HUES64 (cell line): ENCODE data around the gene CAMK1D.
"Not testable (repeated sequence)": the region's sequence is repeated elsewhere in the genome, so short reads cannot be mapped to it uniquely, and the experiment has no call there.

Experiments
- H3K27ac ChIP-seq: 2 replicates; pipeline ENCODE4 v1.7.0; 2013; ENCODE audit warnings: low read depth, low read length, inconsistent platforms
- H3K27me3 ChIP-seq: 2 replicates; pipeline ENCODE4 v1.6.1; 2013; ENCODE audit warnings: mild to moderate bottlenecking, low read length; ENCODE audit not compliant: insufficient read depth
- H3K36me3 ChIP-seq: 2 replicates; pipeline ENCODE4 v1.6.1; 2013; ENCODE audit warnings: mild to moderate bottlenecking, low read length; ENCODE audit not compliant: insufficient read depth
- H3K4me1 ChIP-seq: 2 replicates; pipeline ENCODE4 v1.6.1; 2013; ENCODE audit warnings: mild to moderate bottlenecking, low read length, moderate library complexity; ENCODE audit not compliant: insufficient read depth
- H3K4me3 ChIP-seq: 2 replicates; pipeline ENCODE4 v1.5.1; 2013; ENCODE audit warnings: mild to moderate bottlenecking, low read length, moderate library complexity
- H3K9ac ChIP-seq: 2 replicates; pipeline ENCODE4 v1.6.1; 2013; ENCODE audit warnings: mild to moderate bottlenecking, low read depth, low read length
- H3K9me3 ChIP-seq: 2 replicates; pipeline ENCODE4 v1.6.1; 2013; ENCODE audit warnings: low read depth, low read length; ENCODE audit not compliant: insufficient read depth
- WGBS: fragments of 150-250, 120-280 bp; methylation state at CpG from one replicate; pipeline ENCODE4 v1.1.7; 2013; ENCODE audit warnings: missing lambda C conversion rate; 5-methylcytosine and 5-hydroxymethylcytosine counted together

The CAMK1D gene

DNA sequence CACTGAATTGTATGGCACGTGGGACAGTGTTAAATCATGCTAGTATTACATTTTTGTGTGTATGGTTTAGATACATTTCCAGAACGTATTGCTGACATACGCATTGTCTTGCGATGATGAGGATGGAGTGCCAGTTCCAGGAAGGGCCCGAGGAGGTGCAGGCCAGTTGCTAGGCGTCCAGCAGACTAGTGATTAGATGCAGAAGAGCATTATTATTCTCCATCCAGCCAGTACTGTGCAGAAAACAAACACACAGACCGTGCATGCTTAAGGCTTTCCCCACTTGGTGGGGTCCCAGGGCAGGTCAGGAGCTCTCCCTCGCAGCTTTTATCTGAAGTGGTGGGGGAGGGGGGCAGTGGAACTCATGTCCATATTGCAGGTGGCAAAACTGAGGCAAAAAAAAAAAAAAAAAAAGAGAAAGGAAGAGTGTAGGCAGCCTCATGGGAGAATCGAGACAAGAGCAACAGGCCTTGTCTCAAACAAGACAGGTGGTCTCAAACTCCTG lies 189.2 kb downstream of the CAMK1D start:
- 80% methylated on average over 9 of the region's 9 CpGs for WGBS
- H3K36me3 ChIP-seq = no peaks in the 10 kb centered on the region
- H3K4me1 ChIP-seq = no peaks in the 10 kb centered on the region
- H3K27ac ChIP-seq = no peak overlapping the region
- H3K4me3 ChIP-seq = no peak overlapping the region
- H3K9ac ChIP-seq = no peak overlapping the region
- no peaks in the 10 kb centered on the region for H3K9me3 ChIP-seq
- no peaks in the 10 kb centered on the region for H3K27me3 ChIP-seq

- Histone ChIP-seq H3K27ac (no peak overlapping the region), H3K4me3 (no peak overlapping the region), H3K9me3 (no peaks in the 10 kb centered on the region), H3K27me3 (no peaks in the 10 kb centered on the region), H3K36me3 (no peaks in the 10 kb centered on the region), H3K9ac (no peak overlapping the region), H3K4me1 (0 out of 2 replicates have a peak, but pooled peaks cover 4% of the 10 kb centered on the region)
- 92% methylated on average over 7 of the region's 7 CpGs for WGBS
Measured at GRCh38 chr10:12539350-12540164, 190.2 kb downstream of the CAMK1D start.

DNA sequence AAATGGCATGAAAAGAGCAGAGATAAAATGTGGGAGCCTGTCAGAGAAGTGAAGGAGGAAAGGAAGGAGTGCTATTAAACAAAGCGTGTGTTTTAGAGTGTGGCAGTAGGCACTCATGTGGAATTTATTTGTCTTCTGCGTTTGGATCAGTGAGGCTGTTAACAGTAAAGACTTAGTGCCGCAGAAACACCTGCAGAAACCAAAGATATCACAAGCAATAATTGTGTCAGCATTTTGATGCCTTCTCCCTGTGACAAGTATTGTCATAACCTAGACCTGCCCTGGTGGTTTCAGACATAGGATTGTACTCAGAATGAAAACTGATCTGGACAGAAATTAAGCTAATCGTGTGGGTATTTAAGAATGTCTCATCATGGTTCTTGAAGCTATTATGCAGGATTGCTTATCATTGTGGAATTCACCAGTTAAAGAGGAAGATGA lies 191.0 kb downstream of the CAMK1D start:
- H3K9me3 ChIP-seq = no peaks in the 10 kb centered on the region
- no peak overlapping the region for H3K9ac ChIP-seq
- H3K4me3 ChIP-seq = no peak overlapping the region
- H3K4me1 ChIP-seq = 0 out of 2 replicates have a peak, but pooled peaks cover 4% of the 10 kb centered on the region
- WGBS = 93% methylated on average over 4 of the region's 4 CpGs
- no peak overlapping the region for H3K27ac ChIP-seq
- H3K36me3 ChIP-seq = no peaks in the 10 kb centered on the region
- no peaks in the 10 kb centered on the region for H3K27me3 ChIP-seq

- Histone ChIP-seq H3K9ac (no peak overlapping the region), H3K4me1 (0 out of 2 replicates have a peak, but pooled peaks cover 4% of the 10 kb centered on the region), H3K27me3 (no peaks in the 10 kb centered on the region), H3K27ac (no peak overlapping the region), H3K4me3 (no peak overlapping the region), H3K9me3 (no peaks in the 10 kb centered on the region), H3K36me3 (no peaks in the 10 kb centered on the region)
- WGBS = 87% methylated on average over 11 of the region's 11 CpGs
Measured at GRCh38 chr10:12541446-12542067, 192.2 kb downstream of the CAMK1D start.

DNA sequence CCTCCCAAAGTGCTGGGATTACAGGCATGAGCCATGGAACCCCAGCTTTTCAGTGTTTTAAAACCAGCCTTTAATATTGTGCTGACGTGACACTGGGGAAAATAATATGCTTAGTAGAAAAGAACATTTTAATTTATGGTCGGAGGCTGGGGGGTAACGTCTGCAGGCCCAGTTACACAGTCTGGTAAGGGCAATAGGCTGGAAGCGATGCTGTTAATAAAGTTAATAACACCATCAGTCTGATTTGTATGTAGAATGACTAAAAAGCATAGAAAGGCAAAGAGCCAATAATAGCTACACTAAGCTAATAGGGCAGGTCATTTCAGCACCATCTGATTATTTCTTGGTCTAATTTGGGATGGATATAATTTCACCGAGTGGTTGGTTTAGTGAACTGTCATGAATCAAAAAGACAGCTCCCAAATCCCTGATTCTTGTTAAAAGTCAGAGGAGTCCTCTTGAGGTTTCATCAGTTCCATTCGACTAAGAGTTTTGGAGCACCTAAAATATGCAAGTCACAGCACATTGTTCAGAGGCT lies 192.9 kb downstream of the CAMK1D start:
- no peak overlapping the region for H3K9ac ChIP-seq
- H3K36me3 ChIP-seq = no peaks in the 10 kb centered on the region
- 0 out of 2 replicates have a peak, but pooled peaks cover 4% of the 10 kb centered on the region for H3K4me1 ChIP-seq
- no peaks in the 10 kb centered on the region for H3K9me3 ChIP-seq
- WGBS = 96% methylated on average over 6 of the region's 6 CpGs
- no peak overlapping the region for H3K27ac ChIP-seq
- no peaks in the 10 kb centered on the region for H3K27me3 ChIP-seq
- H3K4me3 ChIP-seq = no peak overlapping the region

DNA sequence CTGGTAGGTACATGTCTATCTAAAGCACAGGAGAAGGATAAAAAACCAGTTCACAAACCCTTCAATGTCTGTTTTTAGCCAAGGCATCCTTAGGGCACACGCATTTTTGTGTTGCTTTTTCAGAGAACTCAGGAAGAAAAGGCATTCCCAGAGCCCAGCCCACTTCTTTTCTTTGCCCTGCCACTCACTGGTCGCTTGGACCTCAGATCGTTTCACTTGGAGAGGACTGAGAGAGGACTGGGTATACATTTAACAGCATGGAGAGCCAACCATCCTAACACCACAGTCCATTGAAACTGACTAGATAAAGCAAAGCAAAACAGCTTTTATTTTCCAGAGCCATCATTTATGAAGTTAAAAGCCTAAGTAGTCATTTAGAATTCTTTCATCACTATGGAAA lies 194.2 kb downstream of the CAMK1D start:
- Histone ChIP-seq H3K4me1 (0 out of 2 replicates have a peak, but pooled peaks cover 4% of the 10 kb centered on the region), H3K9me3 (no peaks in the 10 kb centered on the region), H3K4me3 (no peak overlapping the region), H3K36me3 (no peaks in the 10 kb centered on the region), H3K27me3 (no peaks in the 10 kb centered on the region), H3K9ac (no peak overlapping the region), H3K27ac (no peak overlapping the region)
- WGBS = 48% methylated on average over 3 of the region's 3 CpGs

DNA sequence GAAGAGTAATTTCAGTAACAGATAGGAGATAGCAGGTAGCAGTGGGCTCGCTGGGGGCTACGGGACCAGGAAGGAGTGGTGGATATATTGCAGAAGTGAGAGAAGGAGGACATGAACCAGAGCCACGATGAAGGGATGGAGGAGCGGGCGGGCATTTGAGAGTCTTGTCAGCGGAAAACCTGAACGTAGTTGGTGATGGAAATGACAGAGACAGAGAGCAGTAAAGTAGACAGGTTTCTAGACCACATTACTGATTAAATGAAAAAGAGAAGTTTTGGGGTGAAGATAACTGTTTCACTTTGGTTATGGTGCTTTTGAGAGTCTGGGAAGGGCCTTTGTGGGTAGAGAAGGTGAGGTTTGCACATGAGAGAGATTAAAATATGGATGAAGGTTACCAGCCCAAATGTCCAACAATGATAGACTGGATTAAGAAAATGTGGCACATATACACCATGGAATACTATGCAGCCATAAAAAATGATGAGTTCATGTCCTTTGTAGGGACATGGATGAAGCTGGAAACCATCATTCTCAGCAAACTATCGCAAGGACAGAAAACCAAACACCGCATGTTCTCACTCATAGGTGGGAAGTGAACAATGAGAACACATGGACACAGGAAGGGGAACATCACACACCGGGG lies 196.9 kb downstream of the CAMK1D start:
- H3K4me1 ChIP-seq, H3K9ac ChIP-seq, H3K4me3 ChIP-seq, H3K36me3 ChIP-seq, H3K9me3 ChIP-seq, H3K27ac ChIP-seq, H3K27me3 ChIP-seq: not testable (repeated sequence)
- 96% methylated on average over 9 of the region's 10 CpGs for WGBS

- Histone ChIP-seq H3K27me3 (no peaks in the 10 kb centered on the region), H3K27ac (no peak overlapping the region), H3K4me1 (0 out of 2 replicates have a peak, but pooled peaks cover 4% of the 10 kb centered on the region), H3K4me3 (no peak overlapping the region), H3K36me3 (no peaks in the 10 kb centered on the region), H3K9me3 (no peaks in the 10 kb centered on the region), H3K9ac (no peak overlapping the region)
- WGBS = 89% methylated on average over 5 of the region's 6 CpGs
Measured at GRCh38 chr10:12547301-12547771, 198.0 kb downstream of the CAMK1D start.

GRCh38 chr10:12549297-12549696 lies 199.9 kb downstream of the CAMK1D start:
- no peaks in the 10 kb centered on the region for H3K36me3 ChIP-seq
- no peaks in the 10 kb centered on the region for H3K27me3 ChIP-seq
- no peak overlapping the region for H3K27ac ChIP-seq
- H3K4me3 ChIP-seq = no peak overlapping the region
- WGBS = 87% methylated on average over 5 of the region's 5 CpGs
- no peak overlapping the region for H3K9ac ChIP-seq
- no peaks in the 10 kb centered on the region for H3K9me3 ChIP-seq
- no peaks in the 10 kb centered on the region for H3K4me1 ChIP-seq

DNA sequence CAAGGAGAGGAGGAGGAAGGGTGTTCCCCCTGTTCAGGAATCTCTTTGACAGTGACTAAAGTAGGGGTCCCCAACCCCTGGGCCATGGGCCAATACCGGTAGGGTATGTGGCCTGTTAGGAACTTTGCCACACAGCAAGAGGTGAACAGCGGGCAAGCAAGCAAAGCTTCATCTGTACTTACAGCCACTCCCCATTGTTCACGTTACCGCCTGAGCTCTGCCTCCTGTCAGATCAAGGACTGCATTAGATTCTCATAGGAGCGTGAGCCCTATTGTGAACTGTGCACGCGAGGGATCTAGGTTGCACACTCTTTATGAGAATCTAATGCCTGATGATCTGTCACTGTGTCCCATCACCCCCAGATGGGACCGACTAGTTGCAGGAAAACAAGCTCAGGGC lies 201.6 kb downstream of the CAMK1D start:
- no peak overlapping the region for H3K27ac ChIP-seq
- H3K4me3 ChIP-seq = no peak overlapping the region
- no peaks in the 10 kb centered on the region for H3K27me3 ChIP-seq
- no peaks in the 10 kb centered on the region for H3K36me3 ChIP-seq
- no peaks in the 10 kb centered on the region for H3K9me3 ChIP-seq
- H3K4me1 ChIP-seq = no peaks in the 10 kb centered on the region
- WGBS = 94% methylated on average over 8 of the region's 8 CpGs
- H3K9ac ChIP-seq = no peak overlapping the region

DNA sequence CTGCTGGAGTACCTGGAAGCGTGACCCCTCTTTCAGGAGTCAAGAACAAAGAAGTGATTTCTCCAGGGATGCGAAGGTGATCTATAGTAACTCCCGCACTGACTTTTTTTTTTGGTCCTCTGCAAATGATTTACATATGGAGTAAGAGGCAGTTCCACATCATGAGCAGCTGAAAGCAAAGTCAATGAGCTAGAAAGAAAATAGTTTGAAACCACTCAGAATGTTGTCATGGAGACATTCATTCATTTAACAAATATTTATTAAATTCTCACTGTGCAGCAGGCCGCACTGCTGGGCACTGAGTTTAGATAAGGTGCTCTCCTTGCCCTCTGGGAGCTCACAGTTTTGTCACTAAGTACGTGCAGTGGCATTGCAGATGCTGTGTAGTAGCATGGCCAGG lies 206.7 kb downstream of the CAMK1D start:
- Histone ChIP-seq H3K9ac (no peak overlapping the region), H3K4me1 (no peaks in the 10 kb centered on the region), H3K9me3 (no peaks in the 10 kb centered on the region), H3K27ac (no peak overlapping the region), H3K36me3 (no peaks in the 10 kb centered on the region), H3K27me3 (no peaks in the 10 kb centered on the region), H3K4me3 (no peak overlapping the region)
- 88% methylated on average over 5 of the region's 5 CpGs for WGBS
